Fibroblast of skin of back (primary cell): ENCODE results near the gene CENPP.
A peak's percentile ranks its signal among the peaks of the same experiment; 100 is the strongest.
"Not testable (repeated sequence)": the region's sequence is repeated elsewhere in the genome, so short reads cannot be mapped to it uniquely, and the experiment has no call there.

Experiments used
- DNase-seq: peaks from one replicate; pipeline ENCODE4 v3.0.0-alpha.2; 2013

CENPP gene

GRCh38 chr9:92381775-92382174 lies 56.0 kb downstream of the CENPP start:
- DNase-seq: no peak

- peak; percentile 82 for DNase-seq
Observed at GRCh38 chr9:92384375-92384774, 58.6 kb downstream of the CENPP start.

GRCh38 chr9:92385001-92385400 lies 59.2 kb downstream of the CENPP start:
- peak; percentile 44 for DNase-seq

GRCh38 chr9:92385477-92385876 lies 59.7 kb downstream of the CENPP start:
- DNase-seq: no peak

- no peak for DNase-seq
Observed at GRCh38 chr9:92385953-92386352, 60.2 kb downstream of the CENPP start.

GRCh38 chr9:92392690-92393089 lies 66.9 kb downstream of the CENPP start:
- no peak for DNase-seq

- DNase-seq: no peak
Observed at GRCh38 chr9:92393686-92394085, 67.9 kb downstream of the CENPP start.

GRCh38 chr9:92395617-92396016 lies 69.9 kb downstream of the CENPP start:
- no peak for DNase-seq

GRCh38 chr9:92397853-92398252 lies 72.1 kb downstream of the CENPP start:
- no peak for DNase-seq

GRCh38 chr9:92402360-92402759 lies 76.6 kb downstream of the CENPP start:
- no peak for DNase-seq

- DNase-seq: no peak
Observed at GRCh38 chr9:92402826-92403745, 77.3 kb downstream of the CENPP start.

GRCh38 chr9:92404042-92404836 lies 78.5 kb downstream of the CENPP start, which contains the start of gene OGN:
OGN (minus strand) TSS chr9:92404578; CDS start chr9:92403407, 1,171 bp downstream.
- no peak for DNase-seq

- DNase-seq: no peak
Observed at GRCh38 chr9:92405818-92406217, 80.1 kb downstream of the CENPP start.

GRCh38 chr9:92406477-92406876 lies 80.7 kb downstream of the CENPP start:
- no peak for DNase-seq

GRCh38 chr9:92407818-92408217 lies 82.1 kb downstream of the CENPP start:
- no peak for DNase-seq

- no peak for DNase-seq
Observed at GRCh38 chr9:92408747-92409478, 83.2 kb downstream of the CENPP start.

- not testable (repeated sequence) for DNase-seq
Observed at GRCh38 chr9:92411157-92411556, 85.4 kb downstream of the CENPP start.

GRCh38 chr9:92414566-92414965 lies 88.8 kb downstream of the CENPP start:
- no peak for DNase-seq

GRCh38 chr9:92422611-92423338 lies 97.0 kb downstream of the CENPP start:
- no peak for DNase-seq

GRCh38 chr9:92423612-92424011 lies 97.9 kb downstream of the CENPP start:
- no peak for DNase-seq

GRCh38 chr9:92424340-92424739 lies 98.6 kb downstream of the CENPP start, which contains the start of gene OMD:
OMD (minus strand) TSS chr9:92424471; CDS start chr9:92417558, 6,913 bp downstream.
- no peak for DNase-seq

GRCh38 chr9:92425474-92425873 lies 99.7 kb downstream of the CENPP start:
- peak; percentile 47 for DNase-seq
